HEK293 (cell line): Measurements from ENCODE around the gene UBFD1.
A peak's percentile ranks its signal among the peaks of the same experiment; 100 is the strongest.

ENCODE experiments used
- HOXD13 ChIP-seq: sonication (generic); formaldehyde crosslinking; IDR thresholded peaks from 2 replicates; pipeline ENCODE4 v1.8.0; 2022; ENCODE audit warnings: missing genetic modification reagents, borderline replicate concordance
- KLF16 ChIP-seq: fragments of 450-650 bp; formaldehyde crosslinking; IDR thresholded peaks from 2 replicates; pipeline ENCODE4 v1.5.1; 2017; ENCODE audit warnings: missing biosample characterization, missing genetic modification characterization
- KLF9 ChIP-seq: fragments of 450-650 bp; formaldehyde crosslinking; IDR thresholded peaks from 2 replicates; pipeline ENCODE4 v1.5.1; 2016; ENCODE audit warnings: missing biosample characterization, missing genetic modification characterization, low read depth
- MEIS1 ChIP-seq: sonication (generic); formaldehyde crosslinking; IDR thresholded peaks from 2 replicates; pipeline ENCODE4 v1.8.1; 2022; ENCODE audit warnings: missing genetic modification reagents, mild to moderate bottlenecking, borderline replicate concordance
- OSR2 ChIP-seq: fragments of 450-650 bp; formaldehyde crosslinking; IDR thresholded peaks from 2 replicates; pipeline ENCODE4 v1.5.1; 2016; ENCODE audit warnings: missing biosample characterization, missing genetic modification characterization
- PRDM1 ChIP-seq: fragments of 450-650 bp; formaldehyde crosslinking; IDR thresholded peaks from 2 replicates; pipeline ENCODE4; 2016; ENCODE audit warnings: missing biosample characterization, missing genetic modification characterization
- REPIN1 ChIP-seq: fragments of 450-650 bp; formaldehyde crosslinking; IDR thresholded peaks from 2 replicates; pipeline ENCODE4 v1.5.1; 2017; ENCODE audit warnings: missing biosample characterization, missing genetic modification characterization, low read depth
- SCRT1 ChIP-seq: fragments of 450-650 bp; formaldehyde crosslinking; IDR thresholded peaks from 2 replicates; pipeline ENCODE4 v1.5.1; 2016; ENCODE audit warnings: missing biosample characterization, missing genetic modification characterization, borderline replicate concordance
- SETDB1 ChIP-seq: IDR thresholded peaks from one replicate; pipeline ENCODE4 v1.6.1; 2017; ENCODE audit warnings: mild to moderate bottlenecking, low read length, moderate library complexity, mixed read lengths; ENCODE audit not compliant: insufficient read length
- SP3 ChIP-seq: fragments of 450-650 bp; formaldehyde crosslinking; IDR thresholded peaks from 2 replicates; pipeline ENCODE4 v1.5.1; 2016; ENCODE audit warnings: missing biosample characterization, missing genetic modification characterization
- SP7 ChIP-seq: fragments of 450-650 bp; formaldehyde crosslinking; IDR thresholded peaks from 2 replicates; pipeline ENCODE4 v1.5.1; 2016; ENCODE audit warnings: missing biosample characterization, missing genetic modification characterization
- ZBTB7A ChIP-seq: fragments of 450-650 bp; formaldehyde crosslinking; IDR thresholded peaks from 2 replicates; pipeline ENCODE4 v1.5.1; 2016; ENCODE audit warnings: low read depth, missing biosample characterization, missing genetic modification characterization
- ZFP37 ChIP-seq: fragments of 450-650 bp; formaldehyde crosslinking; IDR thresholded peaks from 2 replicates; pipeline ENCODE4 v1.5.1; 2016; ENCODE audit warnings: missing biosample characterization, missing genetic modification characterization
- ZFP69B ChIP-seq: fragments of 450-650 bp; formaldehyde crosslinking; IDR thresholded peaks from 2 replicates; pipeline ENCODE4 v1.5.1; 2016; ENCODE audit warnings: missing biosample characterization, missing genetic modification characterization
- ZNF112 ChIP-seq: fragments of 450-650 bp; formaldehyde crosslinking; IDR thresholded peaks from 2 replicates; pipeline ENCODE4 v1.5.0; 2017; ENCODE audit warnings: missing biosample characterization, missing genetic modification characterization
- ZNF140 ChIP-seq: fragments of 450-650 bp; formaldehyde crosslinking; IDR thresholded peaks from 2 replicates; pipeline ENCODE4 v1.5.1; 2016; ENCODE audit warnings: missing biosample characterization, missing genetic modification characterization
- ZNF221 ChIP-seq: fragments of 450-650 bp; formaldehyde crosslinking; IDR thresholded peaks from 2 replicates; pipeline ENCODE4 v1.5.1; 2017; ENCODE audit warnings: missing biosample characterization, missing genetic modification characterization, borderline replicate concordance
- ZNF24 ChIP-seq: fragments of 450-650 bp; formaldehyde crosslinking; IDR thresholded peaks from 2 replicates; pipeline ENCODE4 v1.5.1; 2016; ENCODE audit warnings: missing biosample characterization, missing genetic modification characterization
- ZNF341 ChIP-seq: fragments of 450-650 bp; formaldehyde crosslinking; IDR thresholded peaks from 2 replicates; pipeline ENCODE4; 2016; ENCODE audit warnings: low read depth, missing biosample characterization, missing genetic modification characterization
- ZNF394 ChIP-seq: fragments of 450-650 bp; formaldehyde crosslinking; IDR thresholded peaks from 2 replicates; pipeline ENCODE4 v1.5.1; 2016; ENCODE audit warnings: missing biosample characterization, missing genetic modification characterization, mild to moderate bottlenecking, moderate library complexity, borderline replicate concordance
- ZNF426 ChIP-seq: fragments of 450-650 bp; formaldehyde crosslinking; IDR thresholded peaks from 2 replicates; pipeline ENCODE4 v1.5.1; 2017; ENCODE audit warnings: missing biosample characterization, missing genetic modification characterization, mild to moderate bottlenecking, inconsistent platforms, moderate library complexity
- ZNF501 ChIP-seq: fragments of 450-650 bp; formaldehyde crosslinking; IDR thresholded peaks from 2 replicates; pipeline ENCODE4 v1.5.1; 2016; ENCODE audit warnings: missing biosample characterization, missing genetic modification characterization
- ZNF560 ChIP-seq: fragments of 450-650 bp; formaldehyde crosslinking; IDR thresholded peaks from 2 replicates; pipeline ENCODE4 v1.5.1; 2017; ENCODE audit warnings: missing biosample characterization, missing genetic modification characterization, borderline replicate concordance
- ZNF629 ChIP-seq: fragments of 450-650 bp; formaldehyde crosslinking; IDR thresholded peaks from 2 replicates; pipeline ENCODE4 v1.5.1; 2017; ENCODE audit warnings: missing biosample characterization, missing genetic modification characterization
- ZNF785 ChIP-seq: fragments of 450-650 bp; formaldehyde crosslinking; IDR thresholded peaks from 2 replicates; pipeline ENCODE4 v1.5.1; 2016; ENCODE audit warnings: missing biosample characterization, missing genetic modification characterization
- ZNF830 ChIP-seq: fragments of 450-650 bp; IDR thresholded peaks from 2 replicates; pipeline ENCODE4 v1.5.0; 2018; ENCODE audit warnings: missing biosample characterization, missing genetic modification characterization, low read depth, mild to moderate bottlenecking, moderate library complexity
- ZXDB ChIP-seq: fragments of 450-650 bp; formaldehyde crosslinking; IDR thresholded peaks from 2 replicates; pipeline ENCODE4 v1.5.1; 2016; ENCODE audit warnings: missing biosample characterization, missing genetic modification characterization
- TF ChIP-seq, protein P1 (sequence below): fragments of 450-650 bp; formaldehyde crosslinking; IDR thresholded peaks from 2 replicates; pipeline ENCODE4 v1.5.1; 2017; ENCODE audit warnings: missing biosample characterization, missing genetic modification characterization
- TF ChIP-seq, protein P2 (sequence below): fragments of 450-650 bp; formaldehyde crosslinking; IDR thresholded peaks from 2 replicates; pipeline ENCODE4 v1.5.1; 2016; ENCODE audit warnings: missing biosample characterization, missing genetic modification characterization
- TF ChIP-seq, protein P3 (sequence below): fragments of 450-650 bp; formaldehyde crosslinking; IDR thresholded peaks from 2 replicates; pipeline ENCODE4 v1.5.1; 2017; ENCODE audit warnings: missing biosample characterization, missing genetic modification characterization
- TF ChIP-seq, protein P4 (sequence below): sonication (generic); formaldehyde crosslinking; IDR thresholded peaks from 2 replicates; pipeline ENCODE4 v1.8.1; 2022; ENCODE audit warnings: mild to moderate bottlenecking, moderate library complexity, missing genetic modification reagents
- TF ChIP-seq, protein P5 (sequence below): fragments of 450-650 bp; formaldehyde crosslinking; IDR thresholded peaks from 2 replicates; pipeline ENCODE4 v1.5.1; 2016; ENCODE audit warnings: missing biosample characterization, missing genetic modification characterization

The UBFD1 gene

DNA sequence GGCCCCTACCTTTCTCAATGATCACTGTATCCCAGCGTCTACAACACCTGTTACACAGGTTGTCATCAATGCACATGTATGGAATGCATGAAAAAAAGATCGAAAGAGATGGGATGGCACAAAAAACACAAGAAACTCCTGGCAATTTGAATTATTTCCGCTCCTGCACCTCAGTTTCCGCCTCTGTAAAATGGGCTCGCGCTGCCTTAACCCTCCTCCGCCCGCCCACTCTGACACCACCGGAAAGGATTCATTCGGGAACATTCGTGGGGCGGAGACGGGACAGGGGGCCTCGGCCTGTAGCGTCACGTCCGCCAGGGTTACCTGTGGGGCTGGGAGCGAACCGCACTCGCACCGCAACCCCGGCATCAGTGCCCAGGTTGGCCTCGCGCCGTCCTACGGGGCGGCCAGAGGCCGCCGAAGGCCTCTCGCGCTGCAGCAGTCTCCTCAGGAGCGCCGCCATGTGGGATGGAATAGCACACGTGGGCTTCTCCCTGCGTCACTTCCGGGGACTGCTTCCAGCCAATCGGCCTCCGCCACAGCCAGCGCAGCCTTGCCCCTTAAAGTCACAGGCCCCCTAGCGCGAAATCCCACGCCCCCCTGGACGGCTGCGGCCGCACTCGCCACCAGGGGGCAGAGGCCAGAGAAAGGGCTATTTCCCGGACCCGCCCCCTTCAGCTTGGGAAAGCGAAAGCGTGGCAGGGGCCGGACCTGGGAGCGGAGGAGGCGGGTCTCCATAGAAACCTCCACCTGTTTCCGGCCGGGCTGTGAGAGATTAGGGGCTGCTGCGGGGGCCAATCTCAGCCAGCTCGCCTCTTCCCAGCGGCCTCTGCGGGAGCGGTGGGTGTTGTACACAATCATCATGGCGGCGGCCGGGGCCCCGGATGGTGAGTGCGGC, at the start of gene UBFD1, which contains the start of gene EARS2 (continued):
- TF ChIP-seq KLF16 (tag by site-specific recombination) (peak; percentile 94), ZXDB (tag by site-specific recombination) (peak; percentile 96), ZNF394 (tag by site-specific recombination) (peak; percentile 58; the same call in 1 of the 2 replicates), ZNF629 (tag by site-specific recombination) (peak; percentile 82), KLF9 (tag by site-specific recombination) (peak; percentile 99), ZNF24 (peak; percentile 64; the same call in 1 of the 2 replicates), ZNF140 (no peak), REPIN1 (no peak), SETDB1 (peak; percentile 24), ZNF560 (tag by site-specific recombination) (no peak), HOXD13 (CRISPR knock-in tag) (no peak), SP7 (tag by site-specific recombination) (peak; percentile 66), PRDM1 (tag by site-specific recombination) (peak; percentile 90), SCRT1 (peak; percentile 51), OSR2 (peak; percentile 10; the same call in 1 of the 2 replicates), ZFP37 (tag by site-specific recombination) (no peak), MEIS1 (CRISPR knock-in tag) (no peak), ZNF501 (peak; percentile 59; the same call in 1 of the 2 replicates), ZNF221 (no peak), ZNF341 (peak; percentile 29; the same call in 1 of the 2 replicates), ZNF785 (no peak), ZBTB7A (tag by site-specific recombination) (peak; percentile 68; the same call in 1 of the 2 replicates), ZFP69B (peak; percentile 84), ZNF830 (no peak), ZNF426 (tag by site-specific recombination) (no peak), ZNF112 (tag by site-specific recombination) (no peak), SP3 (tag by site-specific recombination) (peak; percentile 89)
- TF ChIP-seq, protein P1, sequence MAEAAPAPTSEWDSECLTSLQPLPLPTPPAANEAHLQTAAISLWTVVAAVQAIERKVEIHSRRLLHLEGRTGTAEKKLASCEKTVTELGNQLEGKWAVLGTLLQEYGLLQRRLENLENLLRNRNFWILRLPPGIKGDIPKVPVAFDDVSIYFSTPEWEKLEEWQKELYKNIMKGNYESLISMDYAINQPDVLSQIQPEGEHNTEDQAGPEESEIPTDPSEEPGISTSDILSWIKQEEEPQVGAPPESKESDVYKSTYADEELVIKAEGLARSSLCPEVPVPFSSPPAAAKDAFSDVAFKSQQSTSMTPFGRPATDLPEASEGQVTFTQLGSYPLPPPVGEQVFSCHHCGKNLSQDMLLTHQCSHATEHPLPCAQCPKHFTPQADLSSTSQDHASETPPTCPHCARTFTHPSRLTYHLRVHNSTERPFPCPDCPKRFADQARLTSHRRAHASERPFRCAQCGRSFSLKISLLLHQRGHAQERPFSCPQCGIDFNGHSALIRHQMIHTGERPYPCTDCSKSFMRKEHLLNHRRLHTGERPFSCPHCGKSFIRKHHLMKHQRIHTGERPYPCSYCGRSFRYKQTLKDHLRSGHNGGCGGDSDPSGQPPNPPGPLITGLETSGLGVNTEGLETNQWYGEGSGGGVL (tag by site-specific recombination), result no peak
- TF ChIP-seq, protein P2, sequence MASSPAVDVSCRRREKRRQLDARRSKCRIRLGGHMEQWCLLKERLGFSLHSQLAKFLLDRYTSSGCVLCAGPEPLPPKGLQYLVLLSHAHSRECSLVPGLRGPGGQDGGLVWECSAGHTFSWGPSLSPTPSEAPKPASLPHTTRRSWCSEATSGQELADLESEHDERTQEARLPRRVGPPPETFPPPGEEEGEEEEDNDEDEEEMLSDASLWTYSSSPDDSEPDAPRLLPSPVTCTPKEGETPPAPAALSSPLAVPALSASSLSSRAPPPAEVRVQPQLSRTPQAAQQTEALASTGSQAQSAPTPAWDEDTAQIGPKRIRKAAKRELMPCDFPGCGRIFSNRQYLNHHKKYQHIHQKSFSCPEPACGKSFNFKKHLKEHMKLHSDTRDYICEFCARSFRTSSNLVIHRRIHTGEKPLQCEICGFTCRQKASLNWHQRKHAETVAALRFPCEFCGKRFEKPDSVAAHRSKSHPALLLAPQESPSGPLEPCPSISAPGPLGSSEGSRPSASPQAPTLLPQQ, result peak; percentile 89
- TF ChIP-seq, protein P3, sequence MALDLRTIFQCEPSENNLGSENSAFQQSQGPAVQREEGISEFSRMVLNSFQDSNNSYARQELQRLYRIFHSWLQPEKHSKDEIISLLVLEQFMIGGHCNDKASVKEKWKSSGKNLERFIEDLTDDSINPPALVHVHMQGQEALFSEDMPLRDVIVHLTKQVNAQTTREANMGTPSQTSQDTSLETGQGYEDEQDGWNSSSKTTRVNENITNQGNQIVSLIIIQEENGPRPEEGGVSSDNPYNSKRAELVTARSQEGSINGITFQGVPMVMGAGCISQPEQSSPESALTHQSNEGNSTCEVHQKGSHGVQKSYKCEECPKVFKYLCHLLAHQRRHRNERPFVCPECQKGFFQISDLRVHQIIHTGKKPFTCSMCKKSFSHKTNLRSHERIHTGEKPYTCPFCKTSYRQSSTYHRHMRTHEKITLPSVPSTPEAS (tag by site-specific recombination), result no peak
- TF ChIP-seq, protein P4, sequence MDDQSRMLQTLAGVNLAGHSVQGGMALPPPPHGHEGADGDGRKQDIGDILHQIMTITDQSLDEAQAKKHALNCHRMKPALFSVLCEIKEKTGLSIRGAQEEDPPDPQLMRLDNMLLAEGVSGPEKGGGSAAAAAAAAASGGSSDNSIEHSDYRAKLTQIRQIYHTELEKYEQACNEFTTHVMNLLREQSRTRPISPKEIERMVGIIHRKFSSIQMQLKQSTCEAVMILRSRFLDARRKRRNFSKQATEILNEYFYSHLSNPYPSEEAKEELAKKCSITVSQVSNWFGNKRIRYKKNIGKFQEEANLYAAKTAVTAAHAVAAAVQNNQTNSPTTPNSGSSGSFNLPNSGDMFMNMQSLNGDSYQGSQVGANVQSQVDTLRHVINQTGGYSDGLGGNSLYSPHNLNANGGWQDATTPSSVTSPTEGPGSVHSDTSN (CRISPR knock-in tag), result peak; percentile 18; the same call in 1 of the 2 replicates
- TF ChIP-seq, protein P5, sequence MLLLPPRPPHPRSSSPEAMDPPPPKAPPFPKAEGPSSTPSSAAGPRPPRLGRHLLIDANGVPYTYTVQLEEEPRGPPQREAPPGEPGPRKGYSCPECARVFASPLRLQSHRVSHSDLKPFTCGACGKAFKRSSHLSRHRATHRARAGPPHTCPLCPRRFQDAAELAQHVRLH, result peak; percentile 91
